OCI-M2 (cell line): ENCODE measurements around the gene SLIT3.

Experiments
- DNase-seq: peaks from one replicate; lab custom pipeline; 2025; ENCODE audit not compliant: unreplicated experiment; lab: John Stamatoyannopoulos, UW

Gene SLIT3

GRCh38 chr5:168844016-168844921, 456.7 kb downstream of the SLIT3 start:
- DNase-seq: no peak

DNA sequence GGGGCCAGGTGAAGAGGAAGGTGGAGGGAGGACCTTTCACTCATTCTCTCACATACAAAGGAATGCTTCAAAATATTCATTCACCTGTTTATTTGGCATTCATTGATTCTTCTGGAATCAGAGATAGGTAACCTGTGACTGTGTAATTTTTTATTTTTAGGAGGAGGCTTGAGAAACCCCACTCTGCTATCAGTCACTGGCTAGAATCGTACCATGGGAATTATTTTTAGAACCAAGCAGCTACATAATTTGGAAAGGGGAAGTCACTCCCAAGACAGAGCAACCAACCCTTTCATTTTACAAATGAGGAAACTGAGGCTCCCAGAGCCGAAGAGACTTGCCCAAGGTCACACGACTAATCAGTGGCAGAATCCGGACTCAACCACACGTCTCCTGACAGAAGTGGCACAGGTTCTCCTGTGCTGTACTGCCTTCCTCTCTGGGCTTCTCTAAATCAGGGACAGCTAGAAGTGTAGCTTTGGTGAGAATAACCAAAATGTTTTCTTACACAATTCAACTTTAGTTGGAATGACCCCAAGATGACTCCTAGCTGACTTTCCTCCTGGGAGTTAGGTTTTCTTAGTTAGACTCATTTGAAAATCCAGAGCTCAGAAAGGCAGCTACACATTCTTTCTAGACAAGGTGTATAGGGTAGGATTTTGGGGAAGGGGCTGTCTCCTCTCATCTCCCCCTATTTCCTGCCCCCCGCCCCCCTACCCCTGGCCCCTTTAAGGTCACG, 457.5 kb downstream of the SLIT3 start:
- DNase-seq: no peak

DNA sequence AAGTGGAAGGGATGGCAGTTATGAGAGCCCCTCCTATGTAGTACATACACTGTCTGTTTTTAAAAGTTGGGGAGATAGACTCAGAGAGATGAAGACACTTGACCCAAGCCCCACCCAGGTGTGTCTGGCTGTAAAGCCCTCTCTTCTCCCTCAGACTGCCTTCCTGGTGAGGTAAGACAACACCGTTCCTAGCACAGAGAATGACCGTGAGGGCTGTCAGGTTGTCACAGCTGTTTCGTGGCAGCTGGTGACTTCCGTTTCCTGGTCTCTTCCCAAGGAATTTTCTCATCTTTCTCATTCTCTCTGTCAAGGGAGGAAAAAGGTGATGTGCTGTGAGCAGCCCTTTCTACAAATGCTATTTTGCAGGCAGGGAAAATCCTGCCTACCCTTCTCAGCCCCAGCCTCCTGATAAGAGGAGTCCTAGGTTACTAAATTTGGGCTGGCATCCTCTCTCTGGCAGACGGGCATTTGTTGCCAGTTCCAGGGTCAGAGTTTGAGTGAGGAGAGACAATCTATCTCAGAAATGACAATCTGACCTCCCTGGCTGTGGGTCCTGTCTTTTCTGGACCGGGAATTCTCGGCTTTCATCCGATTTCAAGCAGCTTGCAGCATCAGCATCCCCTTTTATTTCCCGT, 458.3 kb downstream of the SLIT3 start:
- DNase-seq: no peak

DNA sequence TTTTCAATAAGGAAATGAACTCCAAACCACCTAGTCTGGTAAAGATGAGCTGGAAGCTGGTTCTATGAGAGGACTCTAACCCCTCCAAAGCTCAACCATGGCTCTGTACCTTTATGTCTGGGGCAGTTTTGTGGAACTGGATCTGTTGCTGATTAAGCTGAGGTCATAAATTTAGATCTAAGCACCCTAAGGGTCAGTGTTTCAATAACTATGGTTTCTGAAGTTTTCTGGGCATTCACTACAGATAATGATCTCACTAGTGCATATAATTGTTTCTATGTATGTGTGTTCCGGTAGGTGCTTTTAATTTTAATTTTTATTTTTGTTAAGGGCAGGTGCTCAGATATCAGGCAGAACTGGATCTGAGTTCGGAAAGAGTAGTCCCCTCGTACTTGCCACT, 463.1 kb downstream of the SLIT3 start:
- DNase-seq: no peak

DNA sequence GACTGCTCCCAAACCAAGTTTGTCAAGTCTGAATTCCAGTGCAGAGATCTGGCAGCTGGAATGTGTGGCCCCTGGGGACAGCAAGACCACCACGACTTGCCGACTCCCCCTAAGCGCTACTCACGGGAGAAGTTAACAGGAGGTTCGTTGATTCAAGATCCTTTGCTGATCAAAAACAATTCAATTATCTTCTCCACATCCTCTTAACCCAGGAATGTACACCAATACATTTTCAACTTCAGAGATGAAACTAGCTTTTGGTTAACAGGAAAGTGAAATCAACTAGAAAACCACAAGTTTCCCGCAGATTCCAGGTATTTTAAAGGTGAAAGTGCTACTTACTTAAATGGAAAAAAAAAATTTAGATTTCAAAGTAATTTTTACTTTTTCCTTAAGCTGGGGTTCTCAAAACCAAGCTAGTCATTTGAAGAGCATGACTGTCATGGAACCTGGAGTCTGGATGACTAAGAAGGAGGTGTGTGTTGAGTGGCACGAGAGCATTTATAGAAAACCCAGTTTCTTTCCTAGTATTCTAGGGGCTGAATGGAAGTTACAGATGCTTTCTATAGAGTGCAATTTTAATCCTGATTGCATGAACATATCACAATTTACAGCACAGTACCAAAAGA, 464.2 kb downstream of the SLIT3 start:
- no peak for DNase-seq

DNA sequence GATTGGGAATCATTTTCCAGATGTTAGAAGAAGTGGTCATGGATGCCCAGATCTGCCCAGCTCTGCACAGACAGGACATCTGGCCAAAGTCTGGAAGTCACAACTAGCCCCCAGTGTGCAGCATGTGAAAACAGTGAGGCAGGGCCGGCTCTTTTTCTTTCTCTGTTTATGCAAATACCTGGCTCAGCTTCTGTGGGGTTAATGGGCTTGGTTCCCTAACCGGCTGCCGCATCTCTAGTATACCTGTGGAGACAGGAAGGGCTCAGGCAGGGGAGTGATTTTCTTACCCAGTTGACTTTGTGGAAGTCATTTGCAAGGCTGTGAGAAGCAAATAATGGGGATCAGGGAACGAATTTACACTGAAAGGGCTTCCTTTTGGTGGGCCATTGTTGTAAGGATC, 467.0 kb downstream of the SLIT3 start:
- DNase-seq: no peak

GRCh38 chr5:168833383-168833782, 467.6 kb downstream of the SLIT3 start:
- DNase-seq: no peak

- no peak for DNase-seq
Measured at GRCh38 chr5:168832308-168832707, 468.6 kb downstream of the SLIT3 start.

DNA sequence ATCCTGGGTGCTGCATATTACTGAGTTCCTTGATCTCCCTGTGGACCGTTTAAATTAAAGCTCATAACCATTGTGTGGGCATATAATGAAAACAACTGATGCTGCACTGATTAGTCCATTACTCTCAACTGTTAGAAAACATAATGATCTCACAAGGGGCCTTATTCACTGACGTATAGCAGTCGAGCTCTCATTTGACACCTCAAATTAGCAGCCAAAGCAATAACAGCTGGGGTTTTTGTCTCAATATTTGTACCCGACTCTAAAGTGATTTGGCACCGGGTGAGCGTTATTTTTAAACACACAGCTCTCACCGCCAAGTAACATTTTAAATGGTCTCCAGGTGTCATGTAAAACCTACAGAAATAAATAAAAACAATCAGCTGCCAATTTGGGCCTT, 469.6 kb downstream of the SLIT3 start:
- DNase-seq: no peak

GRCh38 chr5:168830833-168831232, 470.1 kb downstream of the SLIT3 start:
- no peak for DNase-seq

GRCh38 chr5:168829922-168830417, 471.0 kb downstream of the SLIT3 start:
- no peak for DNase-seq

- no peak for DNase-seq
Measured at GRCh38 chr5:168829044-168829443, 471.9 kb downstream of the SLIT3 start.

DNA sequence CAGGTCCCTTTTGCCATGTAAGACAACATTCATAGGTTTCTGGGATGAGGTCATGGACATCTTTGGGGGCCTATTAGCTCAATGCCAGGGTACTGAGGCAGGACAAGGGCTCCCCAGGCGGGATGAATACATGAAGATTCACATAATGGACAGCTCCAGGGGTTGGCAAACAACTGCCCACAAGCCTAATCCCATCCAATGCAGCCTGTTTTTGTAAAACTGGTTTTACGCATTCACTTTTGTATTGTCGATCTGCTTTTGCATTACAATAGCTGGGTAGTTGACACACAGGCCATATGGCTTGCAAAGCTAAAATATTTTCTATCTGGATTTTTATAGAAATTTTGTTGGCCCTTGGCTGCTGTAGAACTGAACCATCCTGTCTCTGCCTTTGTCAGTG, 473.3 kb downstream of the SLIT3 start:
- DNase-seq: no peak

GRCh38 chr5:168826246-168826725, 474.7 kb downstream of the SLIT3 start:
- no peak for DNase-seq

DNA sequence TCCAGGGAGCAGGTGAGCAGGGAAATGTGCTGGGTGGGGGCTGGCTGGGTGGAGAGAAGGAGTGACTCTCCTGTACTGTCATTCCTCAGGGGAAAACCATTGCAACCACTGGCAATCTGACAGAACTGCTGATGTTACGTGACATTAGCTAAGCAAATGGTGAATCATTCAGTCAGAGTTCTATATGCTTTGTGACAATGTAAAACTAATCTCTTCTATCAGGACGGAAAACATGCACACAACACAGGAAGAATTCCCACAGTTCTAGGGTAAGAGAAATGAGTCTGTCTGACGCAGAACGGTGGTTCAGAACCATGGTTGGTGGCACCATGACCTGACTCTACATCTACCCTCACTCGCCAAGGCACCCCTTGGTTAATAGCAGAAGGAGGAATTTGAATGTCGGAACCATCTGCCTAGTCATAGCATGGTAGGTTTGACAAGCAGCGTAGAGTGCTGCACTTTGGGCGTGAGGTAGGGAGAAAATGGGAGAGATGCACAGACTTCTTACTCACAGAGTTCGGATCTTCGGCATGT, 478.1 kb downstream of the SLIT3 start:
- DNase-seq: no peak

DNA sequence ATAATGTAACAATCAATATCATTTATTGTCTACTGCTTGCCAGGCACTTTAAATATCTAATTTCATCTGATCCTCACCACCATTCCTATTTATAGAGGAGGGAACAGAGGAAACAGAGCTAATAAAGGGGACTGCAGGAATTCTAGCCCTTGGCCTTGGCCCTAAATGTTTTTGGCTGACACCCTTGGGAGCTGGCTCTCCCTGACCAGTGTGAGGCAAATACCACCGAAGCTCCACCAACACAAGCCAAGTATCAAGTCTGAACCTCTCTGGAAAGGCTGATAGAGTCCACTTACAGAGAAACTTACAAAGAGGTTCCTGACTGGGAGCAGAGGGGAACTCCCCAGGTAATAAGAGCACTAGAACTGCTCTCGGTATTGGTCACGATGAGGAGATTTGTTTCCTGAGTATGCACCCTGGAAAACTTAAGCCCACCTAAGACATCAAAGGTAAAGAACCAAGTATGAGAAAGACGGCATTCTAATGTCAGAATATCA, 478.6 kb downstream of the SLIT3 start:
- DNase-seq: no peak

- DNase-seq: no peak
Measured at GRCh38 chr5:168820874-168821273, 480.1 kb downstream of the SLIT3 start.

GRCh38 chr5:168819004-168819621, 481.8 kb downstream of the SLIT3 start:
- no peak for DNase-seq

GRCh38 chr5:168818558-168818957, 482.4 kb downstream of the SLIT3 start:
- DNase-seq: no peak

DNA sequence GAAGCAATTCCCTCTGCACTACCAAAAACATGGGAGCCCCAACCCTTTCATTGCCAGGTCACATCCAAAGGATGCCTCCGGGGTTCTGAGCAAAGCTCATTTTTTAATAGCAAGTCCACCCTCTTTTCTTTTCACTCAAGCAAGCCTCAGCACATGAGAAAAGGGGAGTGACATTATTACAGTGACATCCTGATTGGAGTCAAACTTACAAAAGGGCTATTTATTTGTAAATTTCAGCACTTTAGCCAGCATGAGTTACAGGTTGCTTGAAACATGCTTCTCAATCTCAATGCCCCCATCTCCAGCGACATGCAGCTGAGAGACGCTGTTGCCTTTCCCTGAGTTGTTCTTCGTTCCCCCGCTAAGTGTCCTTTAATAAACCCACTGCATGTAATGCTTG, 483.3 kb downstream of the SLIT3 start:
- DNase-seq: no peak
